Hypothalamus (tissue), 51 donors: ENCODE data around the gene OMD.
"Not testable (repeated sequence)": the region's sequence is repeated elsewhere in the genome, so short reads cannot be mapped to it uniquely, and the experiment has no call there.

ENCODE experiments used
- DNase-seq, 51 donors: peaks; one replicate each; lab custom pipeline; 2025; lab: John Stamatoyannopoulos, UW

Gene OMD

GRCh38 chr9:92422611-92423338 lies 1.5 kb downstream of the OMD start:
- DNase-seq, result no peak

- DNase-seq, result no peak
Observed at GRCh38 chr9:92414566-92414965, 9.7 kb downstream of the OMD start.

- DNase-seq, result not testable (repeated sequence)
Observed at GRCh38 chr9:92411157-92411556, 13.1 kb downstream of the OMD start.

- no peak for DNase-seq
Observed at GRCh38 chr9:92408747-92409478, 15.4 kb downstream of the OMD start.

GRCh38 chr9:92407818-92408217 lies 16.5 kb downstream of the OMD start:
- DNase-seq, result no peak

- DNase-seq, result peak in 19 of 51 donors; percentile 1 to 36 (median 8)
Observed at GRCh38 chr9:92406477-92406876, 17.8 kb downstream of the OMD start.

GRCh38 chr9:92405818-92406217 lies 18.5 kb downstream of the OMD start:
- no peak for DNase-seq

- no peak for DNase-seq
Observed at GRCh38 chr9:92404042-92404836, 20.0 kb downstream of the OMD start, which contains the start of gene OGN. Gene OGN, minus strand, starts transcription at chr9:92404578. Its CDS starts 1,171 bp downstream, at chr9:92403407.

- DNase-seq, result no peak
Observed at GRCh38 chr9:92402826-92403745, 21.2 kb downstream of the OMD start.

GRCh38 chr9:92402360-92402759 lies 21.9 kb downstream of the OMD start:
- no peak for DNase-seq

GRCh38 chr9:92397853-92398252 lies 26.4 kb downstream of the OMD start:
- no peak for DNase-seq

GRCh38 chr9:92395617-92396016 lies 28.7 kb downstream of the OMD start:
- no peak for DNase-seq

- no peak for DNase-seq
Observed at GRCh38 chr9:92393686-92394085, 30.6 kb downstream of the OMD start.

- DNase-seq, result no peak
Observed at GRCh38 chr9:92392690-92393089, 31.6 kb downstream of the OMD start.

- no peak for DNase-seq
Observed at GRCh38 chr9:92385953-92386352, 38.3 kb downstream of the OMD start.

GRCh38 chr9:92385477-92385876 lies 38.8 kb downstream of the OMD start:
- no peak for DNase-seq

GRCh38 chr9:92385001-92385400 lies 39.3 kb downstream of the OMD start:
- DNase-seq, result no peak

- DNase-seq, result no peak
Observed at GRCh38 chr9:92384375-92384774, 39.9 kb downstream of the OMD start.

- no peak for DNase-seq
Observed at GRCh38 chr9:92381775-92382174, 42.5 kb downstream of the OMD start.

- no peak for DNase-seq
Observed at GRCh38 chr9:92380603-92381002, 43.7 kb downstream of the OMD start.
